ENCODE measurements around the gene PLA2G2F. TPM values are rescaled to one million over a fixed set of nuclear protein-coding genes. Genes with fewer than 3 reads are reported as not detected.

The PLA2G2F gene
- total and polyA plus RNA-seq, 2 of the 8 experiments (the other 6 are each of a cell fraction or from before 2014, with no cell fraction given): not detected

DNA sequence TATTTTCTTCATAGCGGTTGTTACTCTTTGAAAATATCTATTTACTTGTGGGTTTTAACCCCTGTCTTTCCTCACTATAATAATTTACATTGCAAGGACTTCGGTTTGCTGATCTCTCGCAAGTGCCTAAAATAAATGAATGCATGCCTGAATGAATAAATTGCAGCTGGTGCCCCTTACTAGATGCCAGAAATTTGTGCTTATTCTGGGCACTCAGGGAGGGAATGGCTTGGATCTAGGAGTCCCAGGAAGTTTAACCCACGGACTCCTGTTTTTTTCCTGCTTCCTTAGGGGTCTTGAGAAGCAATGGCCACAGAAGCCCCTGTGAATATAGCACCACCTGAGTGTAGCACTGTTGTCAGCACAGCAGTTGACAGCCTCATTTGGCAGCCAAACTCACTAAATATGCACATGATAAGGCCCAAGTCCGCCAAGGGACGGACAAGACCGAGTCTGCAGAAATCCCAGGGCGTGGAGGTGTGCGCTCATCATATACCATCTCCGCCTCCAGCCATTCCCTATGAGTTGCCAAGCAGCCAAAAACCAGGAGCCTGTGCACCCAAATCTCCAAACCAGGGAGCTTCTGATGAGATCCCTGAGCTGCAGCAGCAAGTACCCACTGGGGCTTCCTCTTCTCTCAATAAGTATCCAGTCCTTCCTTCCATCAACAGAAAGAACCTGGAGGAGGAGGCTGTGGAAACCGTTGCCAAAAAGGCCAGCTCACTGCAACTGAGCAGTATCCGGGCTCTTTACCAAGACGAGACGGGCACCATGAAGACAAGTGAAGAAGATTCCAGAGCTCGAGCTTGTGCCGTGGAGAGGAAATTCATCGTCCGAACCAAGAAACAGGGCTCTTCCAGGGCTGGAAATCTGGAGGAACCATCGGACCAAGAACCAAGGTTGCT, 51.4 kb downstream of the PLA2G2F start (continued):
- TF ChIP-seq CBX5 (IDR thresholded peaks at IDR 0.05; ENCODE audit: low read depth, low read length) (no peak), RXRA (IDR thresholded peaks at IDR 0.05; ENCODE audit: insufficient read depth, low read depth, low read length) (no peak), TCF12 (IDR thresholded peaks at IDR 0.05; ENCODE audit: low read depth, low read length) (no peak), CHD2 (IDR thresholded peaks at IDR 0.05; ENCODE audit: low read length) (no peak)
